ENCODE results near the gene CLEC1B.
"Not testable (repeated sequence)": the region's sequence is repeated elsewhere in the genome, so short reads cannot be mapped to it uniquely, and the experiment has no call there.

CLEC1B gene

GRCh38 chr12:9973949-9974348 lies 25.0 kb downstream of the CLEC1B start:
- DNase-seq, result no peak

GRCh38 chr12:9971181-9971580 lies 27.7 kb downstream of the CLEC1B start, which contains the start of gene CLEC12A:
TSS of gene CLEC12A (plus strand) at chr12:9971409. CDS start at chr12:9971597, 188 bp downstream.
- DNase-seq, result no peak

GRCh38 chr12:9969673-9970072 lies 29.2 kb downstream of the CLEC1B start:
- DNase-seq, result no peak

GRCh38 chr12:9961901-9962300 lies 37.0 kb downstream of the CLEC1B start:
- no peak for DNase-seq

GRCh38 chr12:9961106-9961505 lies 37.8 kb downstream of the CLEC1B start:
- DNase-seq, result no peak

GRCh38 chr12:9960590-9960989 lies 38.3 kb downstream of the CLEC1B start:
- DNase-seq, result no peak

- no peak for DNase-seq
Observed at GRCh38 chr12:9957834-9958233, 41.1 kb downstream of the CLEC1B start.

- not testable (repeated sequence) for DNase-seq
Observed at GRCh38 chr12:9952954-9953729, 45.8 kb downstream of the CLEC1B start.

- DNase-seq, result no peak
Observed at GRCh38 chr12:9951026-9951675, 47.8 kb downstream of the CLEC1B start.

- no peak for DNase-seq
Observed at GRCh38 chr12:9948606-9949296, 50.2 kb downstream of the CLEC1B start.

GRCh38 chr12:9947674-9948073 lies 51.2 kb downstream of the CLEC1B start:
- no peak for DNase-seq

GRCh38 chr12:9944391-9944790 lies 54.5 kb downstream of the CLEC1B start:
- no peak for DNase-seq

- DNase-seq, result no peak
Observed at GRCh38 chr12:9943240-9943639, 55.7 kb downstream of the CLEC1B start.
